HG02885 (cell line): Measurements from ENCODE around the gene DNAJC4.

ENCODE experiments used
- ATAC-seq: cut with Tn5 transposase; IDR thresholded peaks from one replicate; pipeline ENCODE4 v1.9.1; 2021; ENCODE audit warnings: mild to moderate bottlenecking; ENCODE audit not compliant: unreplicated experiment, poor library complexity

DNAJC4 gene

GRCh38 chr11:64269540-64270220 lies 39.3 kb downstream of the DNAJC4 start:
- peak; percentile 77 for ATAC-seq

- ATAC-seq = no peak
Measured at GRCh38 chr11:64275031-64275800, 44.9 kb downstream of the DNAJC4 start.

- no peak for ATAC-seq
Measured at GRCh38 chr11:64275841-64276240, 45.5 kb downstream of the DNAJC4 start.

GRCh38 chr11:64276653-64277431 lies 46.5 kb downstream of the DNAJC4 start:
- no peak for ATAC-seq

- no peak for ATAC-seq
Measured at GRCh38 chr11:64278576-64279190, 48.3 kb downstream of the DNAJC4 start.

- ATAC-seq = no peak
Measured at GRCh38 chr11:64281957-64282770, 51.8 kb downstream of the DNAJC4 start.

- ATAC-seq = no peak
Measured at GRCh38 chr11:64283092-64283491, 52.7 kb downstream of the DNAJC4 start.
